AG04450 (cell line): ENCODE results near the gene OSBPL3. TPM values are rescaled to one million over a fixed set of nuclear protein-coding genes. Genes with fewer than 3 reads are reported as not detected.

Experiments used
- CTCF ChIA-PET: fragments of 300-600, 350-600 bp; formaldehyde crosslinking; extraction: SDS; loops from one replicate; lab custom pipeline; 2022; ENCODE audit warnings: antibody characterized with exemption, inconsistent platforms; lab: Charles Lee
- POLR2A ChIA-PET: fragments of 350-600 bp; formaldehyde crosslinking; extraction: SDS; loops from one replicate; lab custom pipeline; 2021; ENCODE audit warnings: antibody characterized with exemption, inconsistent platforms; lab: Yijun Ruan, JAX
- DNase-seq: peaks from one replicate; pipeline ENCODE4 v3.0.0-alpha.2; 2011; ENCODE audit warnings: low read depth, low spot score
- H3K27ac ChIP-seq: one replicate; pipeline ENCODE4 v1.5.1; 2012; ENCODE audit warnings: low read depth, low read length, control low read depth
- H3K27me3 ChIP-seq: one replicate; pipeline ENCODE4 v1.6.0; 2012; ENCODE audit warnings: low read length; ENCODE audit not compliant: control insufficient read depth, insufficient read depth
- H3K4me3 ChIP-seq: 2 replicates; pipeline ENCODE4 v1.5.1; 2011; ENCODE audit warnings: mild to moderate bottlenecking, low read depth, low read length, control low read depth
- H3K9me3 ChIP-seq: 2 replicates; pipeline ENCODE4 v1.5.1; 2012; ENCODE audit warnings: low read length; ENCODE audit not compliant: control insufficient read depth, insufficient read depth
- CTCF ChIP-seq: IDR thresholded peaks from 2 replicates; pipeline ENCODE4 v1.5.1; 2011; ENCODE audit warnings: low read depth, low read length, control low read depth, inconsistent platforms
- polyA plus RNA-seq: library from polyadenylated mRNA; depleted of rRNA; stranded (reverse); fragments of >200 nt; gene quantifications from 2 replicates; pipeline ENCODE4 v1.2.3, GENCODE V29; 2011

OSBPL3 gene
- polyA plus RNA-seq, 1 experiment, result 37.8 TPM

GRCh38 chr7:24873944-24874343, 106.0 kb downstream of the OSBPL3 start:
- Histone ChIP-seq H3K9me3 (no peaks in the 10 kb centered on the region), H3K27ac (no peak overlapping the region), H3K4me3 (no peak overlapping the region), H3K27me3 (no peaks in the 10 kb centered on the region)
- CTCF ChIA-PET, result interaction anchor here (0.7 to 1.2 kb wide), 3 partner anchors 15 to 220 kb away, joined by 3 read pairs; no protein-coding TSS in a partner anchor
- no peak for TF ChIP-seq CTCF
- DNase-seq, result no peak
- POLR2A ChIA-PET, result no interaction called here

GRCh38 chr7:24871770-24872169, 108.2 kb downstream of the OSBPL3 start:
- ChIA-PET CTCF (no interaction called here), POLR2A (no interaction called here)
- Histone ChIP-seq H3K4me3 (no peak overlapping the region), H3K27me3 (no peaks in the 10 kb centered on the region), H3K9me3 (no peaks in the 10 kb centered on the region), H3K27ac (no peak overlapping the region)
- TF ChIP-seq CTCF, result no peak
- no peak for DNase-seq

GRCh38 chr7:24870766-24871165, 109.2 kb downstream of the OSBPL3 start:
- Histone ChIP-seq H3K27me3 (no peaks in the 10 kb centered on the region), H3K27ac (no peak overlapping the region), H3K4me3 (no peak overlapping the region), H3K9me3 (no peaks in the 10 kb centered on the region)
- POLR2A ChIA-PET, result no interaction called here
- no peak for DNase-seq
- TF ChIP-seq CTCF, result no peak
- CTCF ChIA-PET, result no interaction called here

- DNase-seq, result no peak
- POLR2A ChIA-PET, result no interaction called here
- no peak overlapping the region for H3K27ac ChIP-seq
- H3K9me3 ChIP-seq, result no peaks in the 10 kb centered on the region
- H3K27me3 ChIP-seq, result no peaks in the 10 kb centered on the region
- TF ChIP-seq CTCF, result no peak
- no peak overlapping the region for H3K4me3 ChIP-seq
- CTCF ChIA-PET, result interaction anchor here (1.0 kb wide), 2 partner anchors 57 to 229 kb away, joined by 3 to 4 read pairs; no protein-coding TSS in a partner anchor
These were observed 110.4 kb downstream of the OSBPL3 start for GRCh38 chr7:24869572-24869971.

- no peak overlapping the region for H3K27ac ChIP-seq
- H3K27me3 ChIP-seq, result no peaks in the 10 kb centered on the region
- ChIA-PET CTCF (no interaction called here), POLR2A (no interaction called here)
- H3K9me3 ChIP-seq, result no peaks in the 10 kb centered on the region
- no peak overlapping the region for H3K4me3 ChIP-seq
- no peak for TF ChIP-seq CTCF
- no peak for DNase-seq
These were observed 111.2 kb downstream of the OSBPL3 start for GRCh38 chr7:24868741-24869140.
